ENCODE results near the gene ATF6. TPM values are rescaled to one million over a fixed set of nuclear protein-coding genes. Genes with fewer than 3 reads are reported as not detected.
A peak's percentile ranks its signal among the peaks of the same experiment; 100 is the strongest.

Gene ATF6
- total RNA-seq, 2 experiments from 2014 or later = 10.2 to 13.9 TPM

GRCh38 chr1:161738627-161739287, 27.4 kb upstream of the ATF6 start:
- peak; percentile 85 for TF ChIP-seq CTCF (conservative IDR thresholded peaks at IDR 0.05; ENCODE audit: low read length)
- no peak for TF ChIP-seq EZH2phosphoT487 (IDR thresholded peaks at IDR 0.05; ENCODE audit: borderline replicate concordance, low read depth, low read length)
- Histone ChIP-seq H3K4me1 (ENCODE audit: insufficient read depth, low read length, poor library complexity, severe bottlenecking) (peaks cover 48% of the 10 kb centered on the region), H3K9me3 (ENCODE audit: low read length) (no peaks in the 10 kb centered on the region), H3K4me2 (ENCODE audit: low read length) (peak overlapping the region; percentile 57), H3K79me2 (ENCODE audit: insufficient read depth, low read depth, low read length) (no peaks in the 10 kb centered on the region), H2AFZ (ENCODE audit: low read length) (peak overlapping the region; percentile 65; the same call in 1 of the 2 replicates), H3K27ac (ENCODE audit: low read depth, low read length, poor library complexity, severe bottlenecking) (peak overlapping the region; percentile 50), H3K36me3 (ENCODE audit: insufficient read depth, low read length) (no peaks in the 10 kb centered on the region), H4K20me1 (ENCODE audit: insufficient read depth, low read length) (no peaks in the 10 kb centered on the region), H3K4me3 (ENCODE audit: low read depth, low read length, poor library complexity, severe bottlenecking) (no peak overlapping the region), H3K9me2 (ENCODE audit: insufficient read depth, low read length) (no peaks in the 10 kb centered on the region)
- intact Hi-C loops (cut with micrococcal nuclease; ENCODE audit: unreplicated experiment) = loop anchor here (1.0 to 2.0 kb wide), 3 partner anchors 24 to 91 kb away; partner anchors contain the start of gene FCRLA
- POLR2A ChIA-PET = interaction anchor here (0.6 to 7.0 kb wide), 13 partner anchors 9 to 557 kb away, joined by 3 to 64 read pairs (median 3); partner anchors contain the start of genes DUSP12 and FCRLA
- CTCF ChIA-PET (ENCODE audit: unreplicated experiment) = interaction anchor here (2.1 to 2.5 kb wide), 3 partner anchors 10 to 91 kb away, joined by 7 to 12 read pairs (median 7); partner anchors contain the start of genes DUSP12 and FCRLA
- no TSS peak for BruUV-seq (replicated peaks)
- DNase-seq (ENCODE audit: low spot score) = peak; percentile 89

DNA sequence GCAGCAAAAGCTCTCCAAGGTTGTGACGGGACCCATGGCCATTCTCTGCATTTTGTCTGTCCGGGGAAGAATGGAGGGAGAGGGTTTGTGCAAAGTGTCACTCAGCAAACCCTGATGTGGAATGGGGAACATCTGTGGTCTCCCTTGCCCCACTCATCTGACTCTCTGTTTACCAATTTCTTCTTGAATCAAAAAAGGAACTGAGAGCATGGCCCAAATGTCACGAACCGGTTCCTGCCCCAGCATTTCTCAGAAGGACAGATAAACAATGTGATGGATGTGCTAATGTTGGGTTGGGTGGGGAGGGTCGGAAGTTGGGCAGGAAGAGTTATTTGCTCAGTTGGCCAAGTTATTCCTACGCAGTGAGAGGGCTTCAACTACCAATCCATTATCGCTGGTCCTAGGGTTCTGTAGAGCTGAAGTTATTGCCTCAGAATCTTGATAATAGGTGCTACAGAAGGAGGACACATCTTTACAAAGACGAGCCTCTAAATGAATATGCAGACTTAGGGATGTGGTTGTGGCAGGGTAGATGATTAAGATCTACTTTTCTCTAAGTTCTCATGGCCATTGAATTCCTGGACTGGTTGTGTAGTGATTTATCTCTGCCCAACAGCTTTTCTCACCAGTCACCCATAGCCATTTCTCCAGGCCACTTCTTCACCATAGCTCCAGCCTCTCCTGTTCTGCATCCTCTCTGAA, 26.1 kb upstream of the ATF6 start:
- H3K4me3 ChIP-seq (ENCODE audit: low read depth, low read length, poor library complexity, severe bottlenecking) = peak overlapping the region; percentile 12
- no peaks in the 10 kb centered on the region for H3K9me2 ChIP-seq (ENCODE audit: insufficient read depth, low read length)
- TF ChIP-seq EZH2phosphoT487 (IDR thresholded peaks at IDR 0.05; ENCODE audit: borderline replicate concordance, low read depth, low read length) (no peak), CTCF (conservative IDR thresholded peaks at IDR 0.05; ENCODE audit: low read length) (no peak)
- intact Hi-C loops (cut with micrococcal nuclease; ENCODE audit: unreplicated experiment) = loop anchor here (2.0 to 10.0 kb wide), 2 partner anchors 23 to 175 kb away; no protein-coding TSS in a partner anchor
- BruUV-seq (replicated peaks) = no TSS peak
- peak; percentile 74 for DNase-seq (ENCODE audit: low spot score)
- H3K27ac ChIP-seq (ENCODE audit: low read depth, low read length, poor library complexity, severe bottlenecking) = peak overlapping the region; percentile 50
- H3K36me3 ChIP-seq (ENCODE audit: insufficient read depth, low read length) = no peaks in the 10 kb centered on the region
- H3K4me2 ChIP-seq (ENCODE audit: low read length) = peak overlapping the region; percentile 57
- H3K9me3 ChIP-seq (ENCODE audit: low read length) = no peaks in the 10 kb centered on the region
- peak overlapping the region; percentile 65 for H2AFZ ChIP-seq (ENCODE audit: low read length)
- H4K20me1 ChIP-seq (ENCODE audit: insufficient read depth, low read length) = no peaks in the 10 kb centered on the region
- ChIA-PET CTCF (ENCODE audit: unreplicated experiment) (interaction anchor here (0.8 to 2.5 kb wide), 6 partner anchors 23 to 253 kb away, joined by 3 to 12 read pairs (median 4); partner anchors contain the start of gene FCRLA), POLR2A (interaction anchor here (0.7 to 7.0 kb wide), 11 partner anchors 9 to 208 kb away, joined by 3 to 64 read pairs (median 7); partner anchors contain the start of genes DUSP12 and FCRLA)
- H3K4me1 ChIP-seq (ENCODE audit: insufficient read depth, low read length, poor library complexity, severe bottlenecking) = peaks cover 48% of the 10 kb centered on the region
- H3K79me2 ChIP-seq (ENCODE audit: insufficient read depth, low read depth, low read length) = no peaks in the 10 kb centered on the region
